Measurements from ENCODE around the gene RAE1. TPM values are rescaled to one million over a fixed set of nuclear protein-coding genes. Genes with fewer than 3 reads are reported as not detected.

The RAE1 gene
- total RNA-seq, 1 experiment from 2014 or later: 53.1 TPM

- Histone ChIP-seq H2BK120ac (ENCODE audit: low read depth, low read length, poor library complexity, severe bottlenecking) (no peak overlapping the region), H3K4ac (ENCODE audit: low read depth, low read length) (no peak overlapping the region), H3K4me2 (ENCODE audit: insufficient read depth, insufficient read length, low read length) (peak overlapping the region; percentile 73), H4K91ac (ENCODE audit: insufficient read length, low read depth, low read length) (no peak overlapping the region), H2BK15ac (ENCODE audit: low read depth, low read length) (no peak overlapping the region), H3K56ac (ENCODE audit: insufficient read length, low read depth, low read length) (no peak overlapping the region), H4K5ac (ENCODE audit: insufficient read length, low read depth, low read length) (no peak overlapping the region), H3K23ac (ENCODE audit: insufficient read length, low read depth, low read length) (no peak overlapping the region), H3K4me1 (ENCODE audit: insufficient read depth, low read length) (no peaks in the 10 kb centered on the region), H4K20me1 (ENCODE audit: control insufficient read depth, insufficient read depth, insufficient read length) (no peaks in the 10 kb centered on the region), H3K9me3 (ENCODE audit: control insufficient read depth, low read depth, low read length) (no peaks in the 10 kb centered on the region), H2BK20ac (ENCODE audit: low read depth, low read length, poor library complexity, severe bottlenecking) (no peak overlapping the region), H3T11ph (ENCODE audit: low read length) (no peak overlapping the region), H2BK12ac (ENCODE audit: insufficient read length, low read depth, low read length) (no peak overlapping the region), H2AK5ac (ENCODE audit: insufficient read length, low read length) (no peak overlapping the region), H3K18ac (ENCODE audit: insufficient read length, low read depth, low read length) (peak overlapping the region; percentile 74), H2AFZ (ENCODE audit: low read length) (no peak overlapping the region), H4K8ac (replicated peaks; ENCODE audit: insufficient read length, low read depth, low read length) (no peak overlapping the region), H3K27me3 (ENCODE audit: insufficient read depth, low read length) (no peaks in the 10 kb centered on the region), H3K9ac (ENCODE audit: extremely low read depth, insufficient read length, low read length) (no peak overlapping the region), H3K23me2 (ENCODE audit: insufficient read length, low read depth, low read length, poor library complexity, severe bottlenecking) (peaks cover 24% of the 10 kb centered on the region), H3K79me1 (ENCODE audit: insufficient read depth, low read depth, low read length, poor library complexity, severe bottlenecking) (peaks cover 3% of the 10 kb centered on the region), H3K27ac (ENCODE audit: insufficient read length, low read depth, low read length) (no peak overlapping the region), H3K79me2 (ENCODE audit: insufficient read depth, low read length) (no peaks in the 10 kb centered on the region; the same call in 1 of the 2 replicates), H3K14ac (ENCODE audit: insufficient read depth, low read length) (peak overlapping the region; percentile 21), H2BK5ac (ENCODE audit: insufficient read length, low read length) (no peak overlapping the region)
- H3K27ac Mint-ChIP-seq: peak overlapping the region in 2 of 3 experiments; percentile 82 to 83; a peak in 3 of 7 replicates
- peak overlapping the region; percentile 48 to 74 for H3K4me3 Mint-ChIP-seq
- H3K9me3 Mint-ChIP-seq: no peaks in the 10 kb centered on the region
- TF ChIP-seq CTCF (conservative IDR thresholded peaks at IDR 0.05): peak; percentile 50; the same call in 1 of the 3 replicates
- WGBS (ENCODE audit: extremely low coverage, insufficient read length, low lambda C conversion rate): no CpG with 5 or more reads among the region's 57 CpGs
- peaks cover 22 to 32% of the 10 kb centered on the region in 2 experiments for H3K4me1 Mint-ChIP-seq
- H3K27me3 Mint-ChIP-seq (ENCODE audit: low read depth): peaks cover 6% of the 10 kb centered on the region
- H3K36me3 Mint-ChIP-seq (ENCODE audit: insufficient read depth in 1 of 3, low read depth in 3 of 3): peaks cover 11 to 17% (median 13%) of the 10 kb centered on the region in 3 experiments; a peak in 6 of 7 replicates
- peak; percentile 80 for DNase-seq
Measured at GRCh38 chr20:57388953-57389694, 38.1 kb downstream of the RAE1 start.
